Measurements from ENCODE around the gene FBXO33. TPM values are rescaled to one million over a fixed set of nuclear protein-coding genes. Genes with fewer than 3 reads are reported as not detected.
A peak's percentile ranks its signal among the peaks of the same experiment; 100 is the strongest.

The FBXO33 gene
- total RNA-seq, 2 experiments from 2014 or later, result 16.1 to 16.4 TPM

DNA sequence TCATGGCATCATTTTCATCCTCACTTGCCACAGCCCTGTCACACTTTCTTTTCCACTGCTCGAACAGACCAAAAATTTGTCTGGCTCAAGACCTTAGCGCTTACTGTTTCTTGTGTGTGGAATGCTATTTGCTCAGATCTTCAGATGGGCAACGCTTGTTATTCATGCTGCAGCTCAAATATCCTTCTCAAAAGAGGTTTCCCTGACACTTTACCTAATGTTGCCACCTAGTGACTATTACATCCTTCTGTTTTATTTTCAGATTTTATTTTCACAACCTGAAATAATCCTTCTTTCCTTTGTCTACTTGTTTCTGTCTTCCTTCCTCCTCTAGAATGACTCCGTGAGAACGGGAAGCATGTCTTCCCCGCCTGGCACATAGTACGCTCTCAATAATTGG is 5.6 kb downstream of the FBXO33 start:
- Mint-ChIP-seq H3K4me1 (ENCODE audit: low read depth) (peaks cover 63% of the 10 kb centered on the region), H3K9me3 (no peaks in the 10 kb centered on the region), H3K27ac (no peak overlapping the region), H3K36me3 (ENCODE audit: low read depth) (peaks cover 6% of the 10 kb centered on the region), H3K4me3 (peak overlapping the region; percentile 45), H3K27me3 (ENCODE audit: low read depth) (no peaks in the 10 kb centered on the region)
- DNase-seq, result no peak
- intact Hi-C loops (cut with micrococcal nuclease), result loop anchor here (1.0 kb wide), 3 partner anchors 195 to 411 kb away; no protein-coding TSS in a partner anchor
- CTCF ChIA-PET, result interaction anchor here (0.5 to 4.3 kb wide), 27 partner anchors 10 to 325 kb away, joined by 3 to 33 read pairs (median 3); partner anchors contain the start of genes GEMIN2 and SEC23A

DNA sequence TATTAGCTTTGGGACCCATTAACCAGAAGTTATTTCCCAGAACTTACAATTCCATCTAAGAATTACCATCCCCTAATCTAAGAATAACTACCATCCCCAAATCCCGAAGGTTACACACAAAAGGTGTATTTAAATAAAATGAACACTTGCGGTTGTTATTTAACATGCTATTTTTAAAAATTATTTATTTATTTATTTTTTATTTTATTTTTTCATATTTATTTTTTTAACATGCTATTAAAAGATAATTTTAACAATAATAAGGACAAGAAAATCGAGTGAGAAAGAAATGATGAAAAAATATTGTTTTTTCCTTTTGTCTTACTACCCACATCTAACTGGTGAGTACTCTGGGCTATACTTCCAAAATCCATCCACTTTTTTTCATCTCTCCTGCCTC is 6.3 kb downstream of the FBXO33 start:
- no peak overlapping the region for H3K27ac Mint-ChIP-seq
- H3K4me3 Mint-ChIP-seq, result peak overlapping the region; percentile 45
- no peaks in the 10 kb centered on the region for H3K27me3 Mint-ChIP-seq (ENCODE audit: low read depth)
- intact Hi-C loops (cut with micrococcal nuclease), result loop anchor here (1.0 kb wide), 3 partner anchors 195 to 411 kb away; no protein-coding TSS in a partner anchor
- CTCF ChIA-PET, result interaction anchor here (0.5 to 4.3 kb wide), 22 partner anchors 12 to 410 kb away, joined by 3 to 33 read pairs (median 4); partner anchors contain the start of genes GEMIN2 and SEC23A
- H3K4me1 Mint-ChIP-seq (ENCODE audit: low read depth), result peaks cover 68% of the 10 kb centered on the region
- no peak for DNase-seq
- peaks cover 7% of the 10 kb centered on the region for H3K36me3 Mint-ChIP-seq (ENCODE audit: low read depth)
- H3K9me3 Mint-ChIP-seq, result no peaks in the 10 kb centered on the region

DNA sequence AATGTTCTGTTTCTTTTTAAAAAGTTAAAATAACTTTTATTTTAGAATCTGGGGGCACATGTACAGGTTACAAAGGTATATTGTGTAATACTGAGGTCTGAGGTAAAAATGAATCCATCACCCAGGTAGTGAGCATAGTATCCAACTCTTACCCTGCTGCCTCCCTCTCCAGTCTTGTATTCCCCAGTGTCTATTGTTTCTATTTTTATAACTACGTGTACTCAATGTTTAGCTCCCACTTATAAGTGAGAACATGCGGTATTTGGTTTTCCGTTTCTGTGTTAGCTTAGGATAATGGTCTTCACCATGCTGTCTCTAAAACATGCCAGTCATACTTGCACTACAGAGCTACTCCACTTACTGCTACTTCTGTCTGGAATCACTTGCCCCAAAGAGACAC is 8.4 kb downstream of the FBXO33 start:
- H3K27ac Mint-ChIP-seq, result no peak overlapping the region
- CTCF ChIA-PET, result interaction anchor here (0.8 to 1.5 kb wide), 4 partner anchors 10 to 215 kb away, joined by 3 to 4 read pairs (median 3); no protein-coding TSS in a partner anchor

DNA sequence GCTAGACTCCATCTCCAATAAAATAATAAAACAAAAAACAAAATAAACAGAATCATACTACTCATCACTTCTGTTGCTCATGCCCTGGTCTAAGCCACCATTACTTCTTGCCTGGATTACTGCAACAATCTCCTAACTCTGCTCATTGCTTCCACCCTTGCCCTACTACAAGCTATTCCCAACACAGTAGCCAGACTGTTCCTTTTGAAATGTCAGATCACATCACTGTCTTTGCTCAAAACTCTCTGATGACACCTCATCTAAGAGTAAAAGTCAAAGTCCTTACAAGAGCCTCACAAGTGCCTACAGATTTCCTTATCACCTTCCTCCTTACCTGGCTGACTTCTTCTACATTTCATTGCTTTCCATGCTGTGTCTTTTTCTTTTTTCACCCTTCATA is 10.0 kb downstream of the FBXO33 start:
- Mint-ChIP-seq H3K4me1 (ENCODE audit: low read depth) (peaks cover 48% of the 10 kb centered on the region), H3K36me3 (ENCODE audit: low read depth) (peaks cover 21% of the 10 kb centered on the region), H3K27ac (no peak overlapping the region), H3K9me3 (peaks cover under 1% of the 10 kb centered on the region), H3K4me3 (no peak overlapping the region), H3K27me3 (ENCODE audit: low read depth) (no peaks in the 10 kb centered on the region)
- DNase-seq, result no peak
- intact Hi-C loops (cut with micrococcal nuclease), result loop anchor here (5.0 kb wide), 1 partner anchor 85 kb away; no protein-coding TSS in a partner anchor
- CTCF ChIA-PET, result interaction anchor here (0.7 to 1.4 kb wide), 3 partner anchors 9 to 295 kb away, joined by 3 to 4 read pairs (median 3); partner anchors contain the start of gene FBXO33

More for the DNA sequence above, 8.4 kb downstream of the FBXO33 start:
- Mint-ChIP-seq H3K4me3 (no peak overlapping the region), H3K36me3 (ENCODE audit: low read depth) (peaks cover 19% of the 10 kb centered on the region), H3K9me3 (no peaks in the 10 kb centered on the region), H3K27me3 (ENCODE audit: low read depth) (no peaks in the 10 kb centered on the region), H3K4me1 (ENCODE audit: low read depth) (peaks cover 56% of the 10 kb centered on the region)
- DNase-seq, result no peak
- intact Hi-C loops (cut with micrococcal nuclease), result loop anchor here (5.0 kb wide), 1 partner anchor 86 kb away; no protein-coding TSS in a partner anchor

DNA sequence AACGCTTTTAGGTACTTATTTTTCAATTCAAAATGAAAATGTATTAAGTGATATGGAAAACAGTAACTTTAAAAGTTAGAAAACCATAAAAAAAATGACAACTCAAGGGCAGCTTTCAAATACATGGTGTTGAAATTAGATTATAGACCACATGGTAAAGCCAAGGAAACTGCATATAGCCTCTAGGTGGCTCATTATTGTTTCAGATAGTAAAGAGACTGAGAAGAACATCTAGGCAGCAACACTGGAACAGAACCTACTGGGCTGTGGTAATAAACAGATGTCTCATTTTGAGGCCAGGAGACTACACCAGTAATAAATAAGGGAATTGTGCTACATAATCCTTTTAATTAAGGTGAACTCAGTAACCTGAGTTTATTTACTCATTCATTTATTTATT is 13.0 kb downstream of the FBXO33 start:
- Mint-ChIP-seq H3K4me1 (ENCODE audit: low read depth) (peaks cover 33% of the 10 kb centered on the region), H3K9me3 (peaks cover 19% of the 10 kb centered on the region), H3K27me3 (ENCODE audit: low read depth) (no peaks in the 10 kb centered on the region), H3K4me3 (no peak overlapping the region), H3K27ac (no peak overlapping the region), H3K36me3 (ENCODE audit: low read depth) (peaks cover 38% of the 10 kb centered on the region)
- intact Hi-C loops (cut with micrococcal nuclease), result no loop called here
- CTCF ChIA-PET, result interaction anchor here (0.5 kb wide), 1 partner anchor 175 kb away, joined by 11 read pairs; no protein-coding TSS in a partner anchor
- DNase-seq, result no peak

DNA sequence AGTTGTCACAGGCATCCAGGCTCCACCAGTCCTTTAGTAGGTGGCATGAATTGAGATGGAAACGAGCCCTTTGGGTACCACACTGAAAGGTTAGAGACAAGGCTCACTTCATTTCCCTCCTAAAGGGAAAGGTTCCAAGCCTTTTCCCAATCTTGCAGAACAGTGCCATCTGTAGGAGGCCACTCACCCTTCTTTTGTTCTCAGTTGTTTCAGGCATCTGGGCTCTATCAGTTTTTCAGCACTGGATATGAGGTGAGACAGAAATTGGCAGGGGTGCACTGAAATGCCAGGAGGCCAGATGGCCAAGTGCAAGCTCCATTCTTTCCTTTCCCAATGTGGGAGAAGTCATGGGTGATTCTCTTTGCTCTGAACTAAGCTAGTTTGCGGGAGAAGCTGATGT is 15.2 kb downstream of the FBXO33 start:
- peaks cover 42% of the 10 kb centered on the region for H3K36me3 Mint-ChIP-seq (ENCODE audit: low read depth)
- intact Hi-C loops (cut with micrococcal nuclease), result no loop called here

DNA sequence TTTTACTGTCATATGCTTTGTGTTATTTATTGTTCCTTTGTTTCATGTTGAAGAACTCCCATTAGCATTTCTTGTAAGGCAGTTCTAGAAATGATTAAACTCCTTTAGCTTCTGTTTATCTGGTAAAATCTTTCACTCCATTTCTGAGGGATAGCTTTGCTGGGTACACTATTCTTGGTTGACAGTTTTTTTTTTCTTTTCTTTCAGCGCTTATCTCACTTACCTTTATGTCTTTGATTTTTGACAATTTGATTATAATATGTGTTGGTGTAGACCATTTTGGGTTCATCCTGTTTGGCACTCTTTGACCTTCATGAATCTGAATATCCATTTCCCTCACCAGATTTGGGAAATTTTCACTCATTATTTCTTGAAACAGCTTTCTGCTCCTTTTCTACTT is 16.2 kb downstream of the FBXO33 start:
- intact Hi-C loops (cut with micrococcal nuclease), result no loop called here
- H3K4me1 Mint-ChIP-seq (ENCODE audit: low read depth), result peaks cover 9% of the 10 kb centered on the region
- DNase-seq, result no peak
- CTCF ChIA-PET, result interaction anchor here (1.6 kb wide), 1 partner anchor 11 kb away, joined by 3 read pairs; no protein-coding TSS in a partner anchor
- H3K9me3 Mint-ChIP-seq, result peaks cover 35% of the 10 kb centered on the region
- H3K27ac Mint-ChIP-seq, result no peak overlapping the region
- no peak overlapping the region for H3K4me3 Mint-ChIP-seq
- H3K36me3 Mint-ChIP-seq (ENCODE audit: low read depth), result peaks cover 42% of the 10 kb centered on the region
- no peaks in the 10 kb centered on the region for H3K27me3 Mint-ChIP-seq (ENCODE audit: low read depth)

More for the DNA sequence above, 15.2 kb downstream of the FBXO33 start:
- peaks cover 33% of the 10 kb centered on the region for H3K9me3 Mint-ChIP-seq
- peaks cover 16% of the 10 kb centered on the region for H3K4me1 Mint-ChIP-seq (ENCODE audit: low read depth)
- peak; percentile 10 for DNase-seq
- H3K27me3 Mint-ChIP-seq (ENCODE audit: low read depth), result no peaks in the 10 kb centered on the region
- H3K27ac Mint-ChIP-seq, result no peak overlapping the region
- H3K4me3 Mint-ChIP-seq, result no peak overlapping the region
- CTCF ChIA-PET, result interaction anchor here (0.6 to 1.6 kb wide), 3 partner anchors 10 to 75 kb away, joined by 3 read pairs; no protein-coding TSS in a partner anchor

DNA sequence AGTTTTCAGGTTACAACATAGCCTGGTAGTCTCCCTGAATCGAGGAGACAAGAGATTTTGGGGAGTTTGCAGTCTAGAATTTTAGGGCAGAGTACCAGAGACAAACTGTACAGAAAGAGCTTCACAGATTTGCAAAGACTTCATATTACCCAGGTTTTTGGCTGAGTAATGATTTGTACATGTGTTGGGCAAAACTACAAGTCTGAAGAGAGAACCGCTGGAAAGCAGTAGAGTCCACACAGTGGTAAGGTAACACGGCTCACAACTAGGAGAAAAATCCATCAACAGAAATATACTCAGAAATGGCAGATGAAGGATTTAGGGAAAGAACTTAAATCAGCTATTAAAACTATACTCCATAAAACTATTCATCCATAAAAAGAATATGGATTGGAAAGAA is 25.7 kb downstream of the FBXO33 start:
- H3K27me3 Mint-ChIP-seq (ENCODE audit: low read depth), result no peaks in the 10 kb centered on the region
- H3K4me1 Mint-ChIP-seq (ENCODE audit: low read depth), result peaks cover 7% of the 10 kb centered on the region
- no peak overlapping the region for H3K4me3 Mint-ChIP-seq
- H3K9me3 Mint-ChIP-seq, result peaks cover 21% of the 10 kb centered on the region
- H3K36me3 Mint-ChIP-seq (ENCODE audit: low read depth), result peaks cover 19% of the 10 kb centered on the region
- H3K27ac Mint-ChIP-seq, result no peak overlapping the region
- DNase-seq, result no peak
- CTCF ChIA-PET, result interaction anchor here (1.1 kb wide), 1 partner anchor 11 kb away, joined by 3 read pairs; no protein-coding TSS in a partner anchor
- intact Hi-C loops (cut with micrococcal nuclease), result no loop called here

DNA sequence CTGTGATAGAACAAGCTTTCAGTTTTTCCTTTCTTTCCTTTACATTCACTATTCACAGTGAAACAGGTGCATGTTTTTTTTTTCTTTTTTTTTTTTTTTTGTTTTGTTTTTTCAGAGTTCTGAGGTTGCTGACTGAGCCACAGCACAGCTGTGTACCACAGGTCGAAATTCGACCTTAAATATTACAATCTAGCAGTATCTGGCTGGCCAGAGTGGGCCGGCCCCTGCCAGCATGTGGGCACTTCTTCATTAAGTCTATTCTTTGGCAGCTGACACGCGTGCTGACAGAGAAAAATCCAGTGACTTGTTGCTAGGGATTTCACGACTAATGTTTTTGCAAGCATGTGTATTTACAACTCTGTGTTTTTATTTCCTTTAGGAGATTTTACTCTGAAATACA is 33.9 kb downstream of the FBXO33 start:
- intact Hi-C loops (cut with micrococcal nuclease), result no loop called here
- H3K36me3 Mint-ChIP-seq (ENCODE audit: low read depth), result peaks cover 12% of the 10 kb centered on the region
- no peaks in the 10 kb centered on the region for H3K9me3 Mint-ChIP-seq
- no peaks in the 10 kb centered on the region for H3K27me3 Mint-ChIP-seq (ENCODE audit: low read depth)
- DNase-seq, result no peak
- no peak overlapping the region for H3K27ac Mint-ChIP-seq
- CTCF ChIA-PET, result interaction anchor here (1.6 kb wide), 1 partner anchor 27 kb away, joined by 3 read pairs; no protein-coding TSS in a partner anchor
- H3K4me1 Mint-ChIP-seq (ENCODE audit: low read depth), result peaks cover 24% of the 10 kb centered on the region
- H3K4me3 Mint-ChIP-seq, result no peak overlapping the region

DNA sequence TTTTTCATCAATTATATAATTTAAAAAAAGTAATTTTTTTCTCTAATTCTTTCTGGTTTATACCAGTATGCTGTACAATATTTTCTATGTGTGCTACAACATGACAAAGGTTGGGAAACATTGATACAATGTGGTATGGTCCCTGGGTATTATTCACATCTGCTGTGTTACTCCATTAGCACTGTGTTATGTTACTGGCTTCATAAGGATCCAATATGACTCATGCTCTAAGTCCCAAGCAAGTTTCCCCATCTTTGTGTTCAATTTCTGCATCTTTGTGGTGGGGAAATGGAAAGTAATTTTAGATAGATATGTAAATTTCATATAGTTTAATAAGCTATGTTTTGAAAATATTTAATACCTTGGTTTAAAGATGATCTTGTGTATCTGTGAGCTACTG is 35.8 kb downstream of the FBXO33 start:
- CTCF ChIA-PET, result interaction anchor here (1.3 kb wide), 1 partner anchor 164 kb away, joined by 4 read pairs; no protein-coding TSS in a partner anchor
- intact Hi-C loops (cut with micrococcal nuclease), result no loop called here
- Mint-ChIP-seq H3K36me3 (ENCODE audit: low read depth) (peaks cover 9% of the 10 kb centered on the region), H3K27me3 (ENCODE audit: low read depth) (no peaks in the 10 kb centered on the region), H3K4me3 (no peak overlapping the region), H3K27ac (no peak overlapping the region), H3K4me1 (ENCODE audit: low read depth) (peaks cover 21% of the 10 kb centered on the region), H3K9me3 (no peaks in the 10 kb centered on the region)
- no peak for DNase-seq

DNA sequence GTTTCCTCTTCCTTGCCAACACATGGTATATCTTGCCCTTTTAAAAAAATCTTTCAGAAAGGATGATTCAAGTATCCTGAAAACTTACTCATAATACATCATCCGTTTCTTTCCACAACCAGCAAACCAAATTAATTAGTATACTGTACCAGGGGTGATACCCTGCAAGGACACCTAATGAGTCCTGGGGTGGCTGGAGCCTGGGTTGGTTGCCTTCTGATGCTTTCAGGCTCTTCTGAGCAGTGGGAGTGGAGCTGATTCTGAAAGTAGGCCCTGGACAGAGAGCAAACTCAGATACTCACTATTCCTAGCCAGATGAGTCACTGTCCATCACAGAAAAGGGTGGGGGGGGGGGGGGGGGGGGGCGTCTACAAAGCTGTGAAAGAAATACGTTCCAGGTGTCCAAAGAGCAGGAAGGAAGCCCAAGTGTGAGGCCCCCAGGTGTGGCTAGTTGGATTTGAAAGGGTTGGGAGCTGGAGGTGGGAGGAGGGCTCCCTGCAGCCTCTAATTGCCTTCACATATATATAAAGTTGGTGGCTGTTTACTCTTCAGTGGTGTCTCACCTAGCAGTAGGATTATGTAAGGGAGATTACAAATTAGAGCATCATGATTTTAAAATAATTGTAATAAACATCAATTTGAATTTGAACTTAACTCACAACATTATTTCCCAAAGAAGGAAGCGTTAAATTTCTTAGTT is 36.5 kb downstream of the FBXO33 start:
- CTCF ChIA-PET, result interaction anchor here (0.9 kb wide), 1 partner anchor 33 kb away, joined by 3 read pairs; no protein-coding TSS in a partner anchor
- no peaks in the 10 kb centered on the region for H3K9me3 Mint-ChIP-seq
- H3K4me1 Mint-ChIP-seq (ENCODE audit: low read depth), result peaks cover 19% of the 10 kb centered on the region
- intact Hi-C loops (cut with micrococcal nuclease), result loop anchor here (1.0 kb wide), 2 partner anchors 12 to 37 kb away; partner anchors contain the start of gene FBXO33
- no peaks in the 10 kb centered on the region for H3K27me3 Mint-ChIP-seq (ENCODE audit: low read depth)
- peaks cover 9% of the 10 kb centered on the region for H3K36me3 Mint-ChIP-seq (ENCODE audit: low read depth)
- peak; percentile 26 for DNase-seq
- peak overlapping the region; percentile 81 for H3K27ac Mint-ChIP-seq
- H3K4me3 Mint-ChIP-seq, result no peak overlapping the region

DNA sequence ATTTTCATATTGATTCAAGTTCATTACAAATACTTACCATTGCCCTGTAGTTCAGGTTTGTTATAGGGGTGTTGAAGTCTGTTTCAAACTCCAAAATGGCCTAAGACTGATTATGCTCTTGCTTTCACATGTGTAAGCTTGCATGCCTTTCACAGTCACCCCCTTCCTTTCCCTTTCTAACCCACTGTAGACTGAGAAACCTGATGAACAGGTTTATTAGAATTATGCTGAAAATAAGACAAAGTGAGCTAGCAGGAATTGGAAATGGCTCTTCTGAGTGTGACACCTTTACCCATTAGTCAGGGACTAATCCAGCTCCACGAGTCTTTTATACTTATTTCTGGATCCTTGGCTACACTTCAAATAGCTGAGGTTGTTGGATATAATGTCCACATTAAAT is 38.9 kb downstream of the FBXO33 start:
- peaks cover 25% of the 10 kb centered on the region for H3K4me1 Mint-ChIP-seq (ENCODE audit: low read depth)
- no peak overlapping the region for H3K27ac Mint-ChIP-seq
- CTCF ChIA-PET, result no interaction called here
- peaks cover 7% of the 10 kb centered on the region for H3K36me3 Mint-ChIP-seq (ENCODE audit: low read depth)
- no peaks in the 10 kb centered on the region for H3K9me3 Mint-ChIP-seq
- intact Hi-C loops (cut with micrococcal nuclease), result no loop called here
- no peak for DNase-seq
- H3K27me3 Mint-ChIP-seq (ENCODE audit: low read depth), result no peaks in the 10 kb centered on the region
- no peak overlapping the region for H3K4me3 Mint-ChIP-seq
